ENCODE data around the gene OTOGL. TPM values are rescaled to one million over a fixed set of nuclear protein-coding genes. Genes with fewer than 3 reads are reported as not detected.

The OTOGL gene
- total RNA-seq, 4 donors from 2014 or later: 0.03 to 0.10 (median 0.04) TPM; not detected in 1

DNA sequence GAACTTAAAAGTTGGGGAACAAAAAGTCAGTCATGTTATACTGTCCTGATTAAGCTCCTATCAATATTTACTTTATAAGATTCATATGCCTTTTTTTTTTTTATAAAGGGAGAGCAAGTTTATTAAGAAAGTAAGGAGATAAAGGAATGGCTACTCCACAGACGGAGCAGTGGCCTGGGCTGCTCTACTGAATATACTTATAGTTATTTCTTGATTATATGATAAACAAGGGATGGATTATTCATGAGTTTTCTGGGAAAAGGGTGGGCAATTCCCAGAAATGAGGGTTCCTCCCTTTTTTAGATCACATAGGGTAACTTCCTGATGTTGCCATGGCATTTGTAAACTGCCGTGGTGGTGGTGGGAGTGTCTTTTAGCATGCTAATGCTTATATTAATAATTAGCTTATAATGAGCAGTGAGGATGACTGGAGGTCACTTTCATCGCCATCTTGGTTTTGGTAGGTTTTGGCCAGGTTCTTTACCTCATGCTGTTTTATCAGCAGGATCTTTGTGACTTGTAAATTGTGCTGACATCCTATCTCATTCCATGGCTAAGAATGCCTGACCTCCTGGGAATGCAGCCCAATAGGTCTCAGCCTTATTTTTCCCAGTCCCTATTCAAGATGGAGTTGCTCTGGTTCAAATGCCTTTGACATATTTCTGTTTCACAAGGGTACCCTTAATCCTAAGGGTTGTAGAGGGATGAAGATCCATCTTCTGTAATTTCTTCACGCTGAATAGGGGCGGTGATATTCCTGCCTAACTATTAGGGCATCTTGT, 73.9 kb downstream of the OTOGL start:
- intact Hi-C loops (cut with DNase I; ENCODE audit: low total_unique reads) (no loop called here), in situ Hi-C loops (cut with MboI; ENCODE audit: low sequenced_read_pairs in 4 of 4) (no loop called here)

DNA sequence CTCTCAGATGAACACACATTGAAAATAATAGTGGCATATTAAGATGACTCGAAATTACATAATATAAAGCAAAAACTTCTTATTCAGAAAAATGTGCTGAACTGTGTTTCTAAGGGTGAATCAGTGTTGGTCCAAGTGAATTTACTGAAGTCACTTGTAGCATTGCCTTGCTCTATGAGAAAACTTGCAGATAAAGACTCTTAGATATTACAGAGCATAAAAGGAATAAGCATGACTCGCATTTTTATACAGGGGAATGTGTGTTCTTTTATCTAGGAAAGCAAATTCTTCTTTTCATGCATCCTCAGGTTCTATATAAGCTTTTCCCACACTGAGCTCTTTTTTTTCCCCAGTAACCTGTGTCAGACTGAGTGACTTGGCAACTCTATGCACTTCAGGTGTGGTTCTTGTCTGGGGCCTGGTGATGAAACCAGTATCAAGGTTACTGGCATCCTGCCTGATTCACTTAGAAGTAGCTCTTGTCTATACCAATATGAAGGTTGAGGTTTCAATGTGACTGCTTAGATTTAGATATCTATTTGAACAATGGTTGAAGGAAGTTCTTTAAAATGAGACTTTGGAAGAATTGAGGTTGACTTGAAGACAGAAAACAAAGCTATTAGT, 76.1 kb downstream of the OTOGL start:
- ATAC-seq: no peak
- no peaks in the 10 kb centered on the region for H3K9me3 ChIP-seq
- TF ChIP-seq, protein P1, sequence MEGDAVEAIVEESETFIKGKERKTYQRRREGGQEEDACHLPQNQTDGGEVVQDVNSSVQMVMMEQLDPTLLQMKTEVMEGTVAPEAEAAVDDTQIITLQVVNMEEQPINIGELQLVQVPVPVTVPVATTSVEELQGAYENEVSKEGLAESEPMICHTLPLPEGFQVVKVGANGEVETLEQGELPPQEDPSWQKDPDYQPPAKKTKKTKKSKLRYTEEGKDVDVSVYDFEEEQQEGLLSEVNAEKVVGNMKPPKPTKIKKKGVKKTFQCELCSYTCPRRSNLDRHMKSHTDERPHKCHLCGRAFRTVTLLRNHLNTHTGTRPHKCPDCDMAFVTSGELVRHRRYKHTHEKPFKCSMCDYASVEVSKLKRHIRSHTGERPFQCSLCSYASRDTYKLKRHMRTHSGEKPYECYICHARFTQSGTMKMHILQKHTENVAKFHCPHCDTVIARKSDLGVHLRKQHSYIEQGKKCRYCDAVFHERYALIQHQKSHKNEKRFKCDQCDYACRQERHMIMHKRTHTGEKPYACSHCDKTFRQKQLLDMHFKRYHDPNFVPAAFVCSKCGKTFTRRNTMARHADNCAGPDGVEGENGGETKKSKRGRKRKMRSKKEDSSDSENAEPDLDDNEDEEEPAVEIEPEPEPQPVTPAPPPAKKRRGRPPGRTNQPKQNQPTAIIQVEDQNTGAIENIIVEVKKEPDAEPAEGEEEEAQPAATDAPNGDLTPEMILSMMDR (IDR thresholded peaks at IDR 0.05 in 4 of 5, conservative IDR thresholded peaks at IDR 0.05 in 1 of 5): no peak
- no peak for TF ChIP-seq POLR2A (IDR thresholded peaks at IDR 0.05)
- H3K4me1 ChIP-seq: no peaks in the 10 kb centered on the region
- no peak overlapping the region for H3K4me3 ChIP-seq
- no peak for DNase-seq
- H3K27ac ChIP-seq: no peak overlapping the region
- H3K36me3 ChIP-seq: no peaks in the 10 kb centered on the region
- in situ Hi-C loops (cut with MboI; ENCODE audit: low sequenced_read_pairs in 4 of 4) (loop anchor here in 1 of 4 donors (25.0 kb wide), 1 partner anchor 288 kb away; no protein-coding TSS in a partner anchor), intact Hi-C loops (cut with DNase I; ENCODE audit: low total_unique reads) (no loop called here)
- no peaks in the 10 kb centered on the region for H3K27me3 ChIP-seq

More for the DNA sequence above, 73.9 kb downstream of the OTOGL start:
- Histone ChIP-seq H3K9me3 (no peaks in the 10 kb centered on the region), H3K4me3 (no peak overlapping the region), H3K4me1 (no peaks in the 10 kb centered on the region), H3K36me3 (no peaks in the 10 kb centered on the region), H3K27me3 (no peaks in the 10 kb centered on the region), H3K27ac (no peak overlapping the region)
- TF ChIP-seq, protein P1 (IDR thresholded peaks at IDR 0.05 in 4 of 5, conservative IDR thresholded peaks at IDR 0.05 in 1 of 5): no peak
- TF ChIP-seq POLR2A (IDR thresholded peaks at IDR 0.05): no peak
- ATAC-seq (no peak), DNase-seq (no peak)

DNA sequence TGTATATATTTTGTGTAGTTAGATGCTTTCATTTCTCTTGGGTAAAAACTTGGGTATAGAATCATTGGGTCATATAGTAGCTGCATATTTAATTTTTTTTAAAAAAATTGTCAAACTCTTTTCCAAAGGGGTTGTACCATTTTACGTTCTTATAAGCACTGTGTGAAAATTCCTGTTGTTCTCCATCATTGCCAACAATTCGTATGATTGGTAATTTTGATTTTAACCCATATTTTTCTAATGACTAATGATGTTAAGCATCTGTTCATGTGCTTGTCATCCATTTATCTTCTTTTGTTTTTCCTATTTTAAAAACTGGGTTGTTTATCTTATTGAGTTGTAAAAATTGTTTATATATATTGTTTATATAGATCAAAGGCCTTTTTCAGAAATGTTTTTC, 77.4 kb downstream of the OTOGL start:
- Histone ChIP-seq H3K27ac (no peak overlapping the region), H3K4me3 (no peak overlapping the region), H3K9me3 (no peaks in the 10 kb centered on the region), H3K36me3 (no peaks in the 10 kb centered on the region), H3K4me1 (no peaks in the 10 kb centered on the region), H3K27me3 (no peaks in the 10 kb centered on the region)
- no peak for ATAC-seq
- intact Hi-C loops (cut with DNase I; ENCODE audit: low total_unique reads): no loop called here
- in situ Hi-C loops (cut with MboI; ENCODE audit: low sequenced_read_pairs in 4 of 4): loop anchor here in 1 of 4 donors (25.0 kb wide), 1 partner anchor 289 kb away; no protein-coding TSS in a partner anchor
- TF ChIP-seq POLR2A (IDR thresholded peaks at IDR 0.05): no peak
- TF ChIP-seq, protein P1 (IDR thresholded peaks at IDR 0.05 in 4 of 5, conservative IDR thresholded peaks at IDR 0.05 in 1 of 5): no peak
- DNase-seq: no peak

DNA sequence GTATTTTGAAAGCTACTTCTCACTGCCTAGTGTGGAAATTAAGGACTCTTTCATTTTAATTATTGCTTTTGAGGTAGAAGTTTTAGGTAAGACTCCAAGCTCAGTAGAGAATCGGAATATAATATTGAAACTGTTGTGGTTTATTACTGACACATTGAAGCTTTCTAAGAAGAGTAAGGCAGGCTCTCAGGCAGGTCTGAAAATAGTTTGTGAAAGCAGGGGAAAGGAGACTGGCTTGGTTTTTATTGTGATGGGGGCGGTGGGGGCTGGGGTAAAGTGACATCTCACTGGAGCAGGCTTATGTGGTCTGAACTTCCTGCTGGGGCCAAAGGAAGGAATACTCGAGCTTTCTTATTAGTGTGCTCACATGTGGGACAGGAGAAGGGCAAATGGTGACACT, 79.5 kb downstream of the OTOGL start:
- intact Hi-C loops (cut with DNase I; ENCODE audit: low total_unique reads): no loop called here
- Histone ChIP-seq H3K27ac (no peak overlapping the region), H3K4me1 (no peaks in the 10 kb centered on the region), H3K36me3 (no peaks in the 10 kb centered on the region), H3K4me3 (no peak overlapping the region), H3K27me3 (no peaks in the 10 kb centered on the region), H3K9me3 (no peaks in the 10 kb centered on the region)
- in situ Hi-C loops (cut with MboI; ENCODE audit: low sequenced_read_pairs in 4 of 4): loop anchor here in 1 of 4 donors (25.0 kb wide), 1 partner anchor 292 kb away; no protein-coding TSS in a partner anchor
- DNase-seq (no peak), ATAC-seq (no peak)
- TF ChIP-seq POLR2A (IDR thresholded peaks at IDR 0.05): no peak
- TF ChIP-seq, protein P1 (IDR thresholded peaks at IDR 0.05 in 4 of 5, conservative IDR thresholded peaks at IDR 0.05 in 1 of 5): no peak
